Measurements from ENCODE around the gene RGS6.
A peak's percentile ranks its signal among the peaks of the same experiment; 100 is the strongest.

Gene RGS6

DNA sequence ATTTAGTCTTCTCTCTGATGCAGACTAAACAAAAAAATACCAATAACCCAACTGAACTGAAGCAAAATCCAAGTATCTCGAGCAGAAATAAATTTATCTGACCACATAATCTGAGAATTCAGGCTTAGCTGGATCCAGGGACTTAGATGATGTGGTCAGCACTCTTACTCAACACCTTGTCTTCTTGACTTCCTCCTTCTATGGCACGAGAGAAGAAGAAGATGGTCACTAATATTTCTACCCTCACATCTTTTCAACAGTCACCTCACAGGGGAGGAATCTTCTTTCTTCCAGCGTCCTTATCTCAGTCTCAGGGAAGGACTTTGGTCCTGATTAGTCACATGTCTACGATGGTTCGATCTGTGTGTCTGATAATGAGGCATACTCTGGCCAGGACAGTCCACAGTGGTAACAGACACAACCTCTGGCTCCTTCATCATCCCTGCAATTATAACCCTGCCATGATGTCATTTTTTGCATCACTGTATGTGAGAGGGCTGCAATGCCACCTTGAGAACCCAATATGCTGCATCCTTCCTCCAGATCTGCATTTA, 15.8 kb downstream of the RGS6 start:
- no peak for DNase-seq

DNA sequence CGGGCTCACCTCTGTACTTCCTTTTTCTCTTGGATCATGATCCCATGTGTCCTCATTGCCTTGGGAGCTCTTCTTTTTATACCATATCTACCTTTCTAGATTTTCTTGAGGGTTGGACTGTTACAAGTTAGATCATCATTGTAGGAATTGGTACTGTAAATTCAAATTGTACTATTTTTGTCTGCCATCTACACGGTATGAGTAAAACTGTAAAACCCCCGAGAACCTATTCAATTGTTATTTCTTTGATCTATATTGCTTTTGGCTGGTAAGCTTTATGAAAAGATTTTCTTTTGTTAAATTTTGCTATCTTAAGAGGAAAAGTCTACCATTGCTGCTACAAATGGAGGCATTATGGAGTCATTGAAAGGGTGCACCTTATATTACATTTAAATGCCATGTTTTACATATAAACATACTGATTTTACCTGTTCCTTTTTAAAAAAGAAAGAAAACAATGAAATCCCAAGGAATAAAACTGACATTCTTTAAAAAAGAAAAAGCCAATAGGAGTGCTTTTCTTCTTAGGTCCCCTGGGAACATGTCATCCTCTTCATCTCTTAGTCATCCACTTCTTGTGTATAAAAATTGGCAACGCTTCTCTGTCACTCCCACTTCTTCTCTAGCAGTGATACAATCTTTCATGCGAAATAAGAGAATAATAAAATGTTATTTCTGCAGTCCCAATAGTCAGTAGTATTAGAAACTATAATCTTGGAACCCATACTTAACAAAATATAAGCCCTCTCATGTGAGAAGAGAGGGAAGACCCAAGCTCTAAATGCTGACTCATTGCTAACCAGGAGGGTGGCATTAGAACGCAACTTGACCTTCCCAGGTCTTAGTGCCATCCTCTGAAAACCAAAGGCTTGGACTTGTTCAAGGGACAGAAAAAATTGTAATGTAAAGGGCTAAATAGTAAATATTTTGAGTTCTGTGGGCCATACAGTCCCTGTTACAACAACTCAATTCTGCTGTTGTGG, 20.4 kb downstream of the RGS6 start:
- no peak for DNase-seq

DNA sequence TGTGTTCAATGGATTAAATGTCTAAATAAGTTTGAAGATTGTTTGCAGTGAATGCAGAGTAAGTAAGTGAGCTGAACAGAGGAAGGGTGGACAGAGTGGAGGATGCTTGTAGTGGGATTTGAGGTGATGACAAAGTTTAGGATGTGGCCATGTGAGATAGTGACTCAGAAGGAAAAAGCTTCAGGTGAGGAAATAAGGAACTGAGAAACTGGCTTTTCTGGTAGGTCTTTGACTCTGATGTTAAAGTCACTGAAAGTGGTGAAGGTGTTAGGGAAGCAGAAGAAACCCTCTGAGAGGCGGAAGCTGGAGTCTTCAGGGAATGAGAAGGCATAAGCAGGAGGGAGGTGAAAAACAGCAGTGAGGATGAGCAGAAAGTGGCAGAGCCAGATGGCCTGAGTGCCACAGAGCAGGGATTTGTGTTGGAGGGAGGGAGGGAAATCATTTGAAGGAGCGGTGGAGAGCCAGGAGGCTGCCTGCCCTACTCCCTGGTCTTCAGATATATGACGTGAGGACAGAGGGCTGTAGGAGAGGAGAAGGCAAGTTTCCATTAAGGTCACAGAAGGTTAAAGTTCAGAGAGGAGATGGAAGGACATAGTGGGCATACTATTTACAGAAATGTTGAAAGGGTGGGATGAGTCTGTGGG, 24.8 kb downstream of the RGS6 start:
- DNase-seq, result no peak

DNA sequence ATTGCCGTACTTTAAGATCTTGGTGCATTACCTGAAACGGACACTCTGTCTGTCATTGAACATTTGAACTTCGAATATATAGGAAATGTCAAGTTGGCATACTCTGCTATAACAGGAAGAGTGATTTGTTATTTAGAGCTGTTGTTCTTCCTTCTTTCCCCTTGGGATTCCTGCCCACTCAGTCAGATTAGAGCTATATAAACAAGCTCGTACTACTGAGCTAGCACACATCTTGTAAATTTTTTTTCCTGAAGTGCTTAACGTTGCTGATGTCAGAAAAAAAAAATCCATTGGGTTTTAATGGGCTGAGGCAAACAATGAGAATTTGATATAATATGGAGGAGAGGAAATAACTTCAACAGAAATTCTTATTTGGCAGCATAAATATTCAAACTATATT, 26.8 kb downstream of the RGS6 start:
- no peak for DNase-seq

DNA sequence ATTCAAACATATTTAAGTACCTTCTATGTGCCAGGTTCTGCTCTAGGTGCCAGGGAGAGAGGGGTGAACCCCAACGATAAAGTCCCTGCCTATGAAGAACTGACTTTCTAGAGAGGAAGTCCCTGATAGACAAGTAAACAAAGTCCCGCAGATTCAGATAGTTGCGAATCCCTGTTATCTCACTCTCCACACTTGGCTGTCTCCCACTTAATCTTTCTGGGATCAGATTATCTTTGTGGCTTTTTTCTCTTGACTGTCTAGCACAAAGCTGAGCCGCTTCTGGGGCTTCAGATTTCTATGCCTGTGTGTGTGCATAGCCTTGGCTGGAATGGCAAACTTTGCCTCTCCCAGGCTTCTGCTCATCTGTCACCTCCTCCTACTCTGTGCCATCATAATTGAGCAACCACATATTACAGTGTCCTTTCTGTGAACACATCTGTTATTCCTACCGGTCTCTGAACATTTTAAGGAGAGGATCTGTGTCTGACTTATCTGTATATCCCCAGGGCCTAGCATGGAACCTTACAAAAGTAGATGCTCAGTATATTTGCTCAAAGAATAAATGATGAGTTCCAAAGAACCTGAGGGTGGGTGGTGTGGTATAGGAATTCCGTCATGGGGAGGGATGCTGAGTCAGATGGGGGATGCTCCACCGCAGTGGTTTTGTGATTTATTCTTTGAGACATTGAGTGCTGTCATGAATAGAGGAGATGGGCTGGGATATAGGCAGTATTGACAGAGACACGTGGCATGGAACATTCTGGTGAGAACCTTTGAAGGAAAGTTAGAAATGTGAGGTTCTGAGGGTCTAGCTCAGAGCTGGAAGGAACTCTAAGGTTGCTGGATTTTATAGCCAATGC, 28.5 kb downstream of the RGS6 start:
- DNase-seq, result no peak

DNA sequence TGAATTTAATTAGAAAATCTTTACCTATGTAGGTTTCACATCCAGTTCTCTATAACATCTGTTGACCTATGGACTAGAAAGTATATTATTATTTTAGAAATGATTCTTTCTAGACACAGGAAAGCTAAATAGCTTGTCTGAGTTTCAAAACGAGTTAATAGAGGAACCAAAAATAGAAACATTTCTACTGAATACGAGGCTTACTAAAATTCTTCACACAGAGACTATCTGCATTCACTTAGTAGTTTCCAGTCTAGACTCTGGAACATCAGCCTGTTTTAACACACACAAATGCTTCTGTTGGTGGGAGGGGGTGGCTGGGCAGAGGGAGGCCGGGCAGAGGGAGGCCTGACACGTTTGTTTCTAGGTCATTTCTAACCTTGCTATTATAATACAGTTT, 29.7 kb downstream of the RGS6 start:
- no peak for DNase-seq

DNA sequence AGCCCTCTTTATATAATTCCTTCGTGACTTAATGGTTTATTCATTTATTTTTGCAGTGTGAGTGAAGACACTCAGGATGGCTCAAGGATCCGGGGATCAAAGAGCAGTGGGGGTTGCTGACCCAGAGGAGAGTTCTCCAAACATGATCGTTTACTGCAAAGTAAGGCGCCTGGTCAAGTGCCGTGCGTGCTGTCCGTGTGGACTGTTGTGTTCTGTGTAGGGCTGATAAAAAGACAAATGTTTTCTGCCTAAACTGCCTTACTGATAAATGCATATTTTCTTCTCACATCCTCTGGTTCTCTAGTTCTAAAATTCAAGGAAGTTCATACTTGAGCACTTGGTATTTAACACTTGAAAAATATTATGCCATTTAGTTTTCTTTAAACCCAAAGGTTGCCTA, 32.5 kb downstream of the RGS6 start:
- DNase-seq, result no peak

DNA sequence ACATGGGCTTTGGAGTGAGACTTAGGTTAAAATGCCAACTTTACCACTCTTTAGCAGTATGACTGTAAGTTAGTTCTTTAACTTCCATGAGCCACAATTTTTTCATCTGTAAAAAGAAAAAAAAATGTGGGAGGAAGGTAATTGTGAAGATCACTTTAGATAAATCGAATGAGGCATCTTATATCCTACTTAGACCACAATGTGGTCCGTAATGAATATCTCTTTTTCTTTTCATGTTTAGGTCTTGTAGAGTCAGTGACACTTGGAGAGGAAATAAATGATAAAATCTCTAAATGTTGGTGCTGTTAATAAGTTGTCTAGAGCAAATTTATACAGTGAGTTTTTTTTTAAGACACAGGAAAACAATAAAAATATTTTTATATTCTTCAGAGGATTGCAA, 34.3 kb downstream of the RGS6 start:
- no peak for DNase-seq

DNA sequence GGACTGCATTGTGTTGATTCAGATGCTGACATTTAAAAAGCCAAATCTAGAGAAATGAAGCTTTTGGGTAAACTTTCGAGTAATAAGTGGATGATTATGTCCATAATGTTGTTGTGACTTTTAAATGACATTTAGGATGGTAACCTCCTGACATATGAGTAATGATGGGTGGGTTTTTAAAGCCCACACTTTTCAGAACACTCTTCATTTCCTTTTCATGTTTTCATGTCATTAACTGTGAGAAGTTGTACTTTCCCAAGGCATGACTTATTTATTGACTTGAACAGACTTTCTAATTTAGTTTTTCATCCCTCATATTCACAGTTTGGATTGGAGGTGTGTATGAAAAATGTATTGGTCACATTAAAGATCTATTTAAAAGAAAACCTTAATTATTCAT, 35.5 kb downstream of the RGS6 start:
- DNase-seq, result no peak

DNA sequence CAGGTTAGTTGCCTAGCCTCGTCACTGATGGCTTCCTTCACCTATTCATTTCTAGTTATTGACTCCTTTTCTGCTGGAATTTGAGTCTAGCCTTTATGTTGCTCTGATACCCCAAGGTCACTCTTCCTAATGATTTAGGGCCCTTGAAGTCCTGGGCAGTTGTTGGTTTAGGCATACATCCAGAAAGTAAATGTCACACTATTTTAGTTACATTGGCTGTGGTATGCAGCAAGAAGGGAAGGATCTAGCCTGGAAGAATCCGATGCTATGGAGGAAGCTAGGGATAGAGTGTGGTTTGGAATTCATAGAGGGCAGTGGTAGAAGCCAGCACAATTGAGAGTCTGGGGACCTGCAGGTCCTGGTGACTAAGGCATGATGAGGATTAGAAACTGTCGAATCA, 38.0 kb downstream of the RGS6 start:
- DNase-seq, result no peak

DNA sequence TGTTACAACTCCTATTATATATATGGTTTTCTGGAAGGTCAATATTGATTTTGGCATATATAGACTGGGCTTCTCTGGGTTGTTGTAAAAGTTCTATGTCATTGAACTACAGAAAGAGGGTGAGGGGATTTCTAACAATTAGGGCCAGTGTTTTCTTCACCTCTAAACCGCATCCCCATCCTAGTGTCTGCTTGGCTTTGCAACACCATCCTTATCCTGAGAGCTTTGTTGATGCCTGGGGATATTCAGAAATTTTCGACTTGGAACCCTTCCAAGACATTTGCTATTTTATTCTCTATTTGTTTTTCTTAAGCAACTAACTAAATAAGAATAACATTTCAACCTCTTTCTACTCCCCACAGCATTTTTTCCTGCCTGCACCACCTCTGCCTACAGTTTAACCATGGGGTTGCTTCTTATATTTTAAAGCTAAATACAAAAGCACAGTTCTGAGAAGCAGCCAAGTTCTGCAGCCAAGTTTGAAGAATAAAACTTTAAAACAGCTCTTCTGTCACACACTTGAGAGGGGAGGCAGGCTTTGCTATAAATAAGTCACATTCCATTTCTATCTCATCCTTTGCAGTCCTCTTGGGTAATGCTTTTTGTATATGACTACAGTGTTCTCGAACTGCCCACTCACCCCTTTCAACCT, 53.4 kb downstream of the RGS6 start:
- DNase-seq, result peak; percentile 46

DNA sequence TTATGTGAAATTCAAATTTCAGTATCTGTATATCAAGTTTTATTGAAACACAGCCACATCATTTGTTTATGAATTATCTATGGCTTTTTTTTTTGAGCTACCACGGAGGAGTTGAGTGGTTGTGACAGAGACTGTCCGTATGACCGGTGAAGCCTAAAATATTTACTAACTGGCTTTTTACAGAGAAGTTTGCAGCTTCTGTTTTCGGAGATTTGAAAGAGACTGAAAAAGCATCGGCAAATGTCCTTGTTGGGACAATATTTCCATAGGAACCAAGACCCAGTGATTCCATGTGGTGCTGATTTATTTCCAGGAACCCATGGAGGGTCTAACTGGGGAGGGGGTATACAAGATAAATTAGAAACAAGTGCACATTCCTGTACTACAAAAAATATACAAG, 56.2 kb downstream of the RGS6 start:
- DNase-seq, result no peak

DNA sequence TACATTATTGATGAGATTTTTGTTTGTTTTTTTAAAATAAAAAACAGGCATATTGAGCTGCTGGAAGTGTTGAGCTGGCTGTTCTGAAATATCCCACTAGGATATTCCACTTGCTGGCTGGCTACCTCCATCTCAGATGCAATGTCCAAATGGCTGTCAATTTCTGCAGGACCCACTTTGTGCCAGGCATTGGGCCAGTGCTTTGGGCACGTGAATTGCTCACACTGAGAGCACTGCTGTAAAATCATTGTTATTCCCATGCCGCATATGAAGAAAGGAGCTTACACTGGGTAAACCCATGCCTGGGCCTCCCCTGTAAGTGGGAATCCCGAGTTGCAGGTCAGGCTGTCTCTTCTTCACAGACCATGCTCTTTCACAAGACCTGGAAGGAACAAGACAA, 56.7 kb downstream of the RGS6 start:
- DNase-seq, result no peak

DNA sequence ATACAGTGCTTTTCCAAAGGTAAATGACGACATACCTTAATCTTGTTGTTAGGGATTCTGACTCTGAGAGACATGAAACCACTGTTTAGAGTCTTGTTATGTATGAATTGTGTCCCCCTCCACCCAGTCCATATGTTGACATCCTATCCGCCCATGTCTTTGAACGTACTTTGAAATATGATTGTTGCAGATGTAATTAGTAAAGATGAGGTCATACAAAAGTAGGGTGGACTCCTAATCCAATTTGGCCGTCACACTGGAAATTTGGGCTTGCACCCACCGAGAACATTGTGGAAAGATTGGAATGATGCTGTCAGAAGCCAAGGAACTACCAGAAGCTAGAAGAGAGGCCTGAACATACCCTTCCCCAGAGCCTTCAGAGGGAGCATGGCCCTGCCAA, 62.2 kb downstream of the RGS6 start:
- DNase-seq, result no peak

DNA sequence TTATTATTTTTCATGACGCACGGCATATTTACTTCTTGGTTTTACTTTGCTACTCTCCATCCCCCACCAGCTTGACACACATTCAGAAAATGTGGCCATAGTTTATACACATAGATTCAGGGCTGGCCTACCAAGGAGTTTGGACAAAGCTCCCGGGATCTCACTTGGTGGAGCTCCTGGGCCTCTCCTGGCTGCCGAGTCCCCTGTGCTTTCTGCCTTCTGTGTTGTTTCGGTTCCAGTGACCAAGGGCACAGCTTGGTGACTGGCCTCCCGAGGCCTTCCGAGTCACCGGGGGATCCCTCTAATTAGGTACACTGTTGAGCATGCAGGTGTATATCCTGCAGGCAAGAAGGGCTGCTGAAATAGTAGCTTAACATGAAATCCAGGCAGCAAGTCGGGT, 63.5 kb downstream of the RGS6 start:
- DNase-seq, result no peak

DNA sequence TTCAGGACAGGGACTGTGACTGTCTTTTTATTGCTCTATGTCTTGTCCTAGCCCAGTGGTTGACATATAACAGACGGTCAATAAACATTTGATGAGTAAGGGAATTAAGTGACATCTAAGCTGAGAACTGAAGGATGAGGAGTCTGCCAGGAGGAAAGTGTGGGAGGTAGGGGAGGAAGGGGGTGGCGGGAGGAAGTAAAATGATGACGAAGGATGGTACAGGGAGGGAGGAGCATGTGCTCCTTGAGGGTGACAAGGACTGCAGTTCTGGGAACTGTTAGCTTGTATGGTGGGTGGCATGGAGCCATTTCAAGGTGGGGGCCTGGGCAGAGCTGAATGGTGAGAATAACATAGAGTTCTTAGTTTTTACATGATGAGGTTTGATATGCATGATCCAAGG, 64.4 kb downstream of the RGS6 start:
- no peak for DNase-seq

DNA sequence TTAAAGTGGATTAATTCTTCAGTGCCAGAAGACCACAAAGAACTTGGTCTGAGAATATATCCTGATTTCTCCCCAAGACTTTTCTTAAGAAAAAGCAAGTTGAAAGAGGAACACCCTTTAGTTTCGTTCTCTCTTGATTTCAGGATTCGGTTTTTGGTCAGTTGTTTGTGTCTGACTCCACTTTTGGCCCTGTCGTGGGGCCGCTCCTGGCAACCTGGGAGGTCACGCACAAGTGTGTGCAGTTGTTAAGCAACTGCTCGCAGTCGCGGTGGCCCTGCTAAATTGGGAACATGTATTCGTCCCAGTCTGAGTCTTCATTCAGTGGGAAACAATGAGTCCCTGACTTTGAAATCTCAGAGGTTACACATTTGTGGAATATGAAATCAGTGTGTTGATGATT, 68.7 kb downstream of the RGS6 start:
- DNase-seq, result peak; percentile 58

DNA sequence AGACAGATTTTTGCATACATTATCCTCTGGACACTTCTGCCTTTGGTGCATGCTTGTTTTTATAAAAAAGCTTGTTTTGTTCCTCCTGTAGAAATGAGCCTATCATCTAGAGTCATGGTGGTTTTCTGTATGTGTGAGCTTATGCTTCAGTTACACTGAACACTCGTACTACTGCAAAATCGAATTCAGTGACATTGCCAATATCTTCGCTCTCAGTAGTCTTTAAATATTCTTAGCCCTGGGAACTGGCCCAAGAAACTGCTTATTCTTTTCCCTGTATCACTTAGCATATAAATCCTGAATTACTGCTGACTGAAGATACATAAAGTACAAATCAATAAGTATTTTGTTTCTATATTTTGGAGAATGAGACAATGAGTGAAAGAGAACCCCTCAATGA, 70.5 kb downstream of the RGS6 start:
- DNase-seq, result no peak

DNA sequence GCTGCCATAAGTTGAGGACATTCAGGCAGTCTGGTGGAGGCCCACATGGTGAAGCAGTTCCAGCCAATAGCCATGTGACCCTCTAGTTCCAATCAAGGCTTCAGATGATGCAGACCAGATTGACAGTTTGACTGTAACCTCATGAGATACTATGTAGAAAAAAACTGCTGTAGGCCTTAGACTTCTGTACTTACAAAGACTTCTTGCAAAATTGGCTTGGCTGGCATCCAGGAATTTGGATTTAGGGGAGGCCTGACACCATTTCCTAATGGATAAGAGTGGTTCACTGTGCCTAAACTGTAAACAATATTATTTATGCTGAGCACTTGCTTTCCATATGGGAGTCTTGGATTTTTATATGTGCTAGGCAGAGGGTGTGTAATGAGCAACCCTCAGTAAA, 76.4 kb downstream of the RGS6 start:
- no peak for DNase-seq

DNA sequence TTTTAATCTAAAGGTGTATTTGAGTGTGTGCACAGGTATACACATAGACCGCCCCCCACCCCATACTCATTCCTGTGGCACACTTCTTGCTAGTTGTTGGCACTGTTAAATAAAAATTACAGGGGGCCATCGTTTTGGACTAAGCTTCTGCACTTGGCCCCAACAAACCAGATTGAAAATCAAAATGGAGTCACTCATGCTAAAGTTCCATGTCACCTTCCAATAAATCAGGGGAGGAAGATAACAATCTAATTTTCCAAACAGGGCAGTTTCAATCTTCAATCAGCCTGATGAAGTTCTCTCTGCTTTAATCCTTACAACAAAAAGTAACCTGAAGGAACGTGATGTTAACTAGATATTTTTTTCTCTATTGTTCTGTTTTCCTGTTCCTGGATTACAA, 78.2 kb downstream of the RGS6 start:
- no peak for DNase-seq

DNA sequence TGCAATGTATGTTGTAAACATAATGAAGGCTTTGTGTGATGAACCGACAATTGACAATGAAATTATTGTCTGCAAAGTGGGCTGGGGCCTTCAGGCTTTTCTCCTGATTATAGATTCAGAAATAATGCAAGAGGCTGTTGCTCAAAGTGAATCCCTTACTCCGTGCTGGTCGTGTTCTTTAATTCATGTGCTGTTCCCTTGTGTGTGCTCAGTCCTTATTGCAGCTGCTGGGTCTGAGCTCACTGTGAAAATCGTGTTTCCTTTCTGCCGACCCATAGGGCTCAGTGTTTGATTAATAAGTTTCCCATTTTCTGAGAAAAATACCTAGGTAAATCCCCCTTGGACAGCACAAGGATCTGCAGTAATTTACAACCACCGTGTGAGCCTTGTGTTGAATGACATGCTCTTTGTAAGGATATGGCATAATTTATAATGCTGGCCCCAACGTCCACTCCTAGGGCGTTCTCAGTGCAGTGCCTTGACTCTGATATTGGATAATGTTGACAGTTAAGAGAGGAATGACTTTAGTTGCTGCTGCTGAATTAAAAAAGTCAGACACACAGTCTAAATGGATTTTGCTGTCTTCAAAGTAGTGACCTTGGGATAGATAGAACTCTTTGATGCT, 81.6 kb downstream of the RGS6 start:
- no peak for DNase-seq

DNA sequence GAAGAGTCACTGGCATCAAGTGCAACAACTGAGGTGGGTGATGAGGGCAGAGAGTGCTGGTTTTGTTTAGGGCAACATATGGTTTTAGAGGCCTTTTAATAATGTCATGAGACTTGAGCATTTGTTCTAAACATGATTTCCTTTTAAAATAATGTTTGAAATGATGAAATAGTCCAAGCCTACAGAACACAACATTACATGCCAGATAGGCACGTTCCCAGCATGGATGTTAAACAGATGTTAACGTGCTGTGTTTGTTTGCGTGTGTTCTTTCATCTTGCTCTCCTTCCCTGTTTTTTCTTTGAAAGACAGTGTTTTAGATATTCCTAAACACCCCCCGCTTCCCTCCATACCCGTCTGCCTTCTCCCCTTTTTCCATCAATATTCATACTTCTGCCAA, 82.3 kb downstream of the RGS6 start:
- DNase-seq, result no peak

All from femur (tissue), 1 donor.